ENCODE data around the gene SIAH2. TPM values are rescaled to one million over a fixed set of nuclear protein-coding genes. Genes with fewer than 3 reads are reported as not detected.
A peak's percentile ranks its signal among the peaks of the same experiment; 100 is the strongest.

SIAH2 gene
- polyA plus RNA-seq = 10 to 100 TPM; 16.3 to 32.4 TPM

GRCh38 chr3:150763122-150763840, at the start of gene SIAH2:
Gene SIAH2, minus strand, starts transcription at chr3:150763169. Its CDS starts 320 bp downstream, at chr3:150762849.
- H3K4me3 ChIP-seq (ENCODE audit: low read depth in 1 of 2, low read length in 2 of 2) = peak within 1 kb of the TSS; percentile 77 to 87
- H3K36me3 ChIP-seq (ENCODE audit: control insufficient read depth in 2 of 2, insufficient read depth in 2 of 2, low read length in 1 of 2) = no peaks in the 10 kb centered on the region
- H3K27me3 ChIP-seq (ENCODE audit: control insufficient read depth in 1 of 2, insufficient read depth in 2 of 2, low read length in 2 of 2) = no peaks in the 10 kb centered on the region
- peak within 1 kb of the TSS; percentile 97 for H3K27ac ChIP-seq (ENCODE audit: low read depth in 2 of 2, low read length in 1 of 2)
- no peaks in the 10 kb centered on the region for H3K4me1 ChIP-seq (ENCODE audit: control insufficient read depth in 2 of 2, insufficient read depth in 2 of 2, low read length in 1 of 2)
- H3K9me3 ChIP-seq (ENCODE audit: control insufficient read depth in 2 of 2, insufficient read depth in 1 of 2, low read depth in 1 of 2, low read length in 1 of 2) = no peaks in the 10 kb centered on the region
- 0 to 1% methylated on average over 67 to 70 of the region's 70 CpGs for WGBS, 2 donors

GRCh38 chr3:150811984-150812383, 49.0 kb upstream of the SIAH2 start:
- Histone ChIP-seq H3K27ac (ENCODE audit: low read depth in 2 of 2, low read length in 1 of 2) (no peak overlapping the region), H3K27me3 (ENCODE audit: control insufficient read depth in 1 of 2, insufficient read depth in 2 of 2, low read length in 2 of 2) (no peaks in the 10 kb centered on the region), H3K4me1 (ENCODE audit: control insufficient read depth in 2 of 2, insufficient read depth in 2 of 2, low read length in 1 of 2) (no peaks in the 10 kb centered on the region), H3K9me3 (ENCODE audit: control insufficient read depth in 2 of 2, insufficient read depth in 1 of 2, low read depth in 1 of 2, low read length in 1 of 2) (no peaks in the 10 kb centered on the region), H3K4me3 (ENCODE audit: low read depth in 1 of 2, low read length in 2 of 2) (no peak overlapping the region), H3K36me3 (ENCODE audit: control insufficient read depth in 2 of 2, insufficient read depth in 2 of 2, low read length in 1 of 2) (no peaks in the 10 kb centered on the region)
- 76 to 77% methylated on average over 5 of the region's 5 CpGs for WGBS, 2 donors

- no peaks in the 10 kb centered on the region for H3K9me3 ChIP-seq (ENCODE audit: control insufficient read depth in 2 of 2, insufficient read depth in 1 of 2, low read depth in 1 of 2, low read length in 1 of 2)
- no peaks in the 10 kb centered on the region for H3K4me1 ChIP-seq (ENCODE audit: control insufficient read depth in 2 of 2, insufficient read depth in 2 of 2, low read length in 1 of 2)
- no peak overlapping the region for H3K4me3 ChIP-seq (ENCODE audit: low read depth in 1 of 2, low read length in 2 of 2)
- H3K36me3 ChIP-seq (ENCODE audit: control insufficient read depth in 2 of 2, insufficient read depth in 2 of 2, low read length in 1 of 2) = no peaks in the 10 kb centered on the region
- no peaks in the 10 kb centered on the region for H3K27me3 ChIP-seq (ENCODE audit: control insufficient read depth in 1 of 2, insufficient read depth in 2 of 2, low read length in 2 of 2)
- WGBS, 2 donors = 82 to 87% methylated on average over 1 of the region's 1 CpG
- no peak overlapping the region for H3K27ac ChIP-seq (ENCODE audit: low read depth in 2 of 2, low read length in 1 of 2)
These were observed 47.7 kb upstream of the SIAH2 start for GRCh38 chr3:150810641-150811040.

- no peaks in the 10 kb centered on the region for H3K4me1 ChIP-seq (ENCODE audit: control insufficient read depth in 2 of 2, insufficient read depth in 2 of 2, low read length in 1 of 2)
- no peak overlapping the region for H3K27ac ChIP-seq (ENCODE audit: low read depth in 2 of 2, low read length in 1 of 2)
- no peaks in the 10 kb centered on the region for H3K27me3 ChIP-seq (ENCODE audit: control insufficient read depth in 1 of 2, insufficient read depth in 2 of 2, low read length in 2 of 2)
- H3K4me3 ChIP-seq (ENCODE audit: low read depth in 1 of 2, low read length in 2 of 2) = no peak overlapping the region
- no peaks in the 10 kb centered on the region for H3K9me3 ChIP-seq (ENCODE audit: control insufficient read depth in 2 of 2, insufficient read depth in 1 of 2, low read depth in 1 of 2, low read length in 1 of 2)
- WGBS, 2 donors = 68 to 72% methylated on average over 5 of the region's 5 CpGs
- no peaks in the 10 kb centered on the region for H3K36me3 ChIP-seq (ENCODE audit: control insufficient read depth in 2 of 2, insufficient read depth in 2 of 2, low read length in 1 of 2)
These were observed 43.3 kb upstream of the SIAH2 start for GRCh38 chr3:150806185-150806835.

GRCh38 chr3:150805354-150805753, 42.4 kb upstream of the SIAH2 start:
- H3K9me3 ChIP-seq (ENCODE audit: control insufficient read depth in 2 of 2, insufficient read depth in 1 of 2, low read depth in 1 of 2, low read length in 1 of 2) = no peaks in the 10 kb centered on the region
- H3K27me3 ChIP-seq (ENCODE audit: control insufficient read depth in 1 of 2, insufficient read depth in 2 of 2, low read length in 2 of 2) = no peaks in the 10 kb centered on the region
- no peaks in the 10 kb centered on the region for H3K4me1 ChIP-seq (ENCODE audit: control insufficient read depth in 2 of 2, insufficient read depth in 2 of 2, low read length in 1 of 2)
- no peak overlapping the region for H3K4me3 ChIP-seq (ENCODE audit: low read depth in 1 of 2, low read length in 2 of 2)
- H3K27ac ChIP-seq (ENCODE audit: low read depth in 2 of 2, low read length in 1 of 2) = no peak overlapping the region
- WGBS, 2 donors = 59 to 69% methylated on average over 2 of the region's 2 CpGs
- no peaks in the 10 kb centered on the region for H3K36me3 ChIP-seq (ENCODE audit: control insufficient read depth in 2 of 2, insufficient read depth in 2 of 2, low read length in 1 of 2)

GRCh38 chr3:150803440-150803985, 40.5 kb upstream of the SIAH2 start:
- no peaks in the 10 kb centered on the region for H3K27me3 ChIP-seq (ENCODE audit: control insufficient read depth in 1 of 2, insufficient read depth in 2 of 2, low read length in 2 of 2)
- no peaks in the 10 kb centered on the region for H3K4me1 ChIP-seq (ENCODE audit: control insufficient read depth in 2 of 2, insufficient read depth in 2 of 2, low read length in 1 of 2)
- H3K27ac ChIP-seq (ENCODE audit: low read depth in 2 of 2, low read length in 1 of 2) = no peak overlapping the region
- no peak overlapping the region for H3K4me3 ChIP-seq (ENCODE audit: low read depth in 1 of 2, low read length in 2 of 2)
- no peaks in the 10 kb centered on the region for H3K36me3 ChIP-seq (ENCODE audit: control insufficient read depth in 2 of 2, insufficient read depth in 2 of 2, low read length in 1 of 2)
- WGBS, 2 donors = 89 to 91% methylated on average over 9 of the region's 9 CpGs
- H3K9me3 ChIP-seq (ENCODE audit: control insufficient read depth in 2 of 2, insufficient read depth in 1 of 2, low read depth in 1 of 2, low read length in 1 of 2) = no peaks in the 10 kb centered on the region

GRCh38 chr3:150800722-150801121, 37.8 kb upstream of the SIAH2 start:
- no peaks in the 10 kb centered on the region for H3K36me3 ChIP-seq (ENCODE audit: control insufficient read depth in 2 of 2, insufficient read depth in 2 of 2, low read length in 1 of 2)
- no peaks in the 10 kb centered on the region for H3K9me3 ChIP-seq (ENCODE audit: control insufficient read depth in 2 of 2, insufficient read depth in 1 of 2, low read depth in 1 of 2, low read length in 1 of 2)
- no peak overlapping the region for H3K4me3 ChIP-seq (ENCODE audit: low read depth in 1 of 2, low read length in 2 of 2)
- WGBS, 2 donors = 69 to 77% methylated on average over 2 of the region's 2 CpGs
- no peak overlapping the region for H3K27ac ChIP-seq (ENCODE audit: low read depth in 2 of 2, low read length in 1 of 2)
- peaks cover 0 to 3% of the 10 kb centered on the region in 2 donors for H3K4me1 ChIP-seq (ENCODE audit: control insufficient read depth in 2 of 2, insufficient read depth in 2 of 2, low read length in 1 of 2)
- H3K27me3 ChIP-seq (ENCODE audit: control insufficient read depth in 1 of 2, insufficient read depth in 2 of 2, low read length in 2 of 2) = no peaks in the 10 kb centered on the region

- peaks cover 0 to 3% of the 10 kb centered on the region in 2 donors for H3K4me1 ChIP-seq (ENCODE audit: control insufficient read depth in 2 of 2, insufficient read depth in 2 of 2, low read length in 1 of 2)
- WGBS, 2 donors = 19 to 24% methylated on average over 4 of the region's 4 CpGs
- no peaks in the 10 kb centered on the region for H3K9me3 ChIP-seq (ENCODE audit: control insufficient read depth in 2 of 2, insufficient read depth in 1 of 2, low read depth in 1 of 2, low read length in 1 of 2)
- H3K27me3 ChIP-seq (ENCODE audit: control insufficient read depth in 1 of 2, insufficient read depth in 2 of 2, low read length in 2 of 2) = no peaks in the 10 kb centered on the region
- no peak overlapping the region for H3K4me3 ChIP-seq (ENCODE audit: low read depth in 1 of 2, low read length in 2 of 2)
- no peaks in the 10 kb centered on the region for H3K36me3 ChIP-seq (ENCODE audit: control insufficient read depth in 2 of 2, insufficient read depth in 2 of 2, low read length in 1 of 2)
- no peak overlapping the region for H3K27ac ChIP-seq (ENCODE audit: low read depth in 2 of 2, low read length in 1 of 2)
These were observed 35.2 kb upstream of the SIAH2 start for GRCh38 chr3:150798122-150798618.

GRCh38 chr3:150797155-150797554, 34.2 kb upstream of the SIAH2 start:
- Histone ChIP-seq H3K27me3 (ENCODE audit: control insufficient read depth in 1 of 2, insufficient read depth in 2 of 2, low read length in 2 of 2) (no peaks in the 10 kb centered on the region), H3K27ac (ENCODE audit: low read depth in 2 of 2, low read length in 1 of 2) (no peak overlapping the region), H3K4me1 (ENCODE audit: control insufficient read depth in 2 of 2, insufficient read depth in 2 of 2, low read length in 1 of 2) (peaks cover 0 to 3% of the 10 kb centered on the region in 2 donors), H3K9me3 (ENCODE audit: control insufficient read depth in 2 of 2, insufficient read depth in 1 of 2, low read depth in 1 of 2, low read length in 1 of 2) (no peaks in the 10 kb centered on the region), H3K36me3 (ENCODE audit: control insufficient read depth in 2 of 2, insufficient read depth in 2 of 2, low read length in 1 of 2) (no peaks in the 10 kb centered on the region), H3K4me3 (ENCODE audit: low read depth in 1 of 2, low read length in 2 of 2) (no peak overlapping the region)
- whole genome bisulfite sequencing, 2 donors = 85 to 86% methylated on average over 2 of the region's 2 CpGs

Measured in esophagus (tissue), 2 donors.